BLaER1 treated with 17β-estradiol and CSF1 and Interleukin-3, amounts not matched to agents 10 nM and 100 nM (cell line): ENCODE results near the gene GALNTL6.
A peak's percentile ranks its signal among the peaks of the same experiment; 100 is the strongest.
"Not testable (repeated sequence)": the region's sequence is repeated elsewhere in the genome, so short reads cannot be mapped to it uniquely, and the experiment has no call there.

ENCODE experiments used
- H3K27ac ChIP-seq, 11 experiments: shearing (Covaris generic); formaldehyde crosslinking; 2 replicates each; pipeline ENCODE4 v1.8.1; 2022
- H3K27me3 ChIP-seq, 11 experiments: shearing (Covaris generic); formaldehyde crosslinking; 2 replicates each; pipeline ENCODE4 v1.8.1; 2022
- H3K36me3 ChIP-seq, 11 experiments: shearing (Covaris generic); formaldehyde crosslinking; 2 replicates each; pipeline ENCODE4 v1.8.1; 2022
- H3K4me1 ChIP-seq, 10 experiments: shearing (Covaris generic); formaldehyde crosslinking; 2 replicates each; pipeline ENCODE4 v1.8.1; 2022
- H3K4me2 ChIP-seq, 11 experiments: shearing (Covaris generic); formaldehyde crosslinking; 2 replicates each; pipeline ENCODE4 v1.8.1; 2022
- H3K4me3 ChIP-seq, 10 experiments: shearing (Covaris generic); formaldehyde crosslinking; 2 replicates each; pipeline ENCODE4 v1.8.1; 2022
- H3K9ac ChIP-seq, 11 experiments: shearing (Covaris generic); formaldehyde crosslinking; 2 replicates each; pipeline ENCODE4 v1.8.1; 2022
- H3K9me3 ChIP-seq, 11 experiments: shearing (Covaris generic); formaldehyde crosslinking; replicated peaks in 1 of 11; 2 replicates each; pipeline ENCODE4 v1.8.1; 2022
- H4K20me1 ChIP-seq, 11 experiments: shearing (Covaris generic); formaldehyde crosslinking; 2 replicates each; pipeline ENCODE4 v1.8.1; 2022
- Cebpa-rat ChIP-seq, 11 experiments: shearing (Covaris generic); IDR thresholded peaks; 2 replicates each; pipeline ENCODE4 v1.8.1; 2022

Gene GALNTL6

GRCh38 chr4:172793565-172794306 is 980.5 kb downstream of the GALNTL6 start:
- Histone ChIP-seq H3K4me1 (no peaks in the 10 kb centered on the region), H3K4me3 (no peak overlapping the region), H3K9me3 (no peaks in the 10 kb centered on the region), H3K9ac (no peak overlapping the region), H4K20me1 (no peaks in the 10 kb centered on the region), H3K36me3 (no peaks in the 10 kb centered on the region), H3K4me2 (no peak overlapping the region), H3K27me3 (no peaks in the 10 kb centered on the region), H3K27ac (no peak overlapping the region)
- no peak for TF ChIP-seq Cebpa-rat (IDR thresholded peaks at IDR 0.05)

- Histone ChIP-seq H4K20me1 (no peaks in the 10 kb centered on the region), H3K27ac (no peak overlapping the region), H3K27me3 (no peaks in the 10 kb centered on the region), H3K4me2 (no peak overlapping the region), H3K9me3 (no peaks in the 10 kb centered on the region), H3K4me3 (no peak overlapping the region), H3K4me1 (no peaks in the 10 kb centered on the region), H3K9ac (no peak overlapping the region), H3K36me3 (no peaks in the 10 kb centered on the region)
- no peak for TF ChIP-seq Cebpa-rat (IDR thresholded peaks at IDR 0.05)
Measured at GRCh38 chr4:172794307-172794703, 981.1 kb downstream of the GALNTL6 start.

GRCh38 chr4:172797281-172797680 is 984.1 kb downstream of the GALNTL6 start:
- H3K36me3 ChIP-seq, H3K4me1 ChIP-seq, H3K9me3 ChIP-seq, H4K20me1 ChIP-seq, H3K27me3 ChIP-seq, H3K4me2 ChIP-seq, H3K27ac ChIP-seq, H3K4me3 ChIP-seq, H3K9ac ChIP-seq: not testable (repeated sequence)

GRCh38 chr4:172802032-172802431 is 988.8 kb downstream of the GALNTL6 start:
- no peaks in the 10 kb centered on the region for H3K9me3 ChIP-seq
- TF ChIP-seq Cebpa-rat (IDR thresholded peaks at IDR 0.05): no peak
- H3K4me1 ChIP-seq: no peaks in the 10 kb centered on the region
- no peak overlapping the region for H3K4me3 ChIP-seq
- H3K9ac ChIP-seq: no peak overlapping the region
- no peaks in the 10 kb centered on the region for H4K20me1 ChIP-seq
- H3K27me3 ChIP-seq: no peaks in the 10 kb centered on the region
- H3K27ac ChIP-seq: no peak overlapping the region
- no peak overlapping the region for H3K4me2 ChIP-seq
- H3K36me3 ChIP-seq: no peaks in the 10 kb centered on the region

- TF ChIP-seq Cebpa-rat (IDR thresholded peaks at IDR 0.05): no peak
- Histone ChIP-seq H4K20me1 (no peaks in the 10 kb centered on the region), H3K36me3 (no peaks in the 10 kb centered on the region), H3K9me3 (no peaks in the 10 kb centered on the region), H3K4me3 (no peak overlapping the region), H3K9ac (no peak overlapping the region), H3K4me2 (no peak overlapping the region), H3K27ac (no peak overlapping the region), H3K4me1 (no peaks in the 10 kb centered on the region), H3K27me3 (no peaks in the 10 kb centered on the region)
Measured at GRCh38 chr4:172806841-172807240, 993.6 kb downstream of the GALNTL6 start.

GRCh38 chr4:172808196-172808595 is 995.0 kb downstream of the GALNTL6 start:
- H3K27ac ChIP-seq: no peak overlapping the region
- no peak for TF ChIP-seq Cebpa-rat (IDR thresholded peaks at IDR 0.05)
- H3K9me3 ChIP-seq: no peaks in the 10 kb centered on the region
- H3K36me3 ChIP-seq: no peaks in the 10 kb centered on the region
- H3K4me2 ChIP-seq: no peak overlapping the region
- H3K27me3 ChIP-seq: no peaks in the 10 kb centered on the region
- peaks cover 0 to 2% (median 0%) of the 10 kb centered on the region in 10 experiments; a peak in 1 of 20 replicates for H3K4me1 ChIP-seq
- H3K4me3 ChIP-seq: no peak overlapping the region
- H4K20me1 ChIP-seq: no peaks in the 10 kb centered on the region
- no peak overlapping the region for H3K9ac ChIP-seq

GRCh38 chr4:172809319-172809718 is 996.1 kb downstream of the GALNTL6 start:
- no peak for TF ChIP-seq Cebpa-rat (IDR thresholded peaks at IDR 0.05)
- Histone ChIP-seq H3K4me3 (no peak overlapping the region), H3K27ac (no peak overlapping the region), H3K36me3 (no peaks in the 10 kb centered on the region), H3K9me3 (no peaks in the 10 kb centered on the region), H4K20me1 (no peaks in the 10 kb centered on the region), H3K4me1 (peaks cover 0 to 5% (median 0%) of the 10 kb centered on the region in 10 experiments; a peak in 1 of 20 replicates), H3K4me2 (no peak overlapping the region), H3K27me3 (no peaks in the 10 kb centered on the region), H3K9ac (no peak overlapping the region)

- peak overlapping the region in 1 of 11 experiments; percentile 20; a peak in 2 of 22 replicates for H3K4me2 ChIP-seq
- no peaks in the 10 kb centered on the region for H4K20me1 ChIP-seq
- H3K27ac ChIP-seq: no peak overlapping the region
- H3K9me3 ChIP-seq: no peaks in the 10 kb centered on the region
- peaks cover 0 to 5% (median 0%) of the 10 kb centered on the region in 10 experiments; a peak in 1 of 20 replicates for H3K4me1 ChIP-seq
- H3K36me3 ChIP-seq: no peaks in the 10 kb centered on the region
- H3K4me3 ChIP-seq: no peak overlapping the region
- no peak for TF ChIP-seq Cebpa-rat (IDR thresholded peaks at IDR 0.05)
- H3K9ac ChIP-seq: no peak overlapping the region
- H3K27me3 ChIP-seq: no peaks in the 10 kb centered on the region
Measured at GRCh38 chr4:172813359-172813923, 1000.2 kb downstream of the GALNTL6 start.

GRCh38 chr4:172815499-172816164 is 1002.4 kb downstream of the GALNTL6 start:
- no peak overlapping the region for H3K4me3 ChIP-seq
- peaks cover 0 to 5% (median 0%) of the 10 kb centered on the region in 10 experiments; a peak in 1 of 20 replicates for H3K4me1 ChIP-seq
- TF ChIP-seq Cebpa-rat (IDR thresholded peaks at IDR 0.05): no peak
- H3K27me3 ChIP-seq: no peaks in the 10 kb centered on the region
- no peak overlapping the region for H3K4me2 ChIP-seq
- H3K9me3 ChIP-seq: no peaks in the 10 kb centered on the region
- H3K9ac ChIP-seq: no peak overlapping the region
- H4K20me1 ChIP-seq: no peaks in the 10 kb centered on the region
- H3K27ac ChIP-seq: no peak overlapping the region
- no peaks in the 10 kb centered on the region for H3K36me3 ChIP-seq

- Histone ChIP-seq H3K4me1 (no peaks in the 10 kb centered on the region), H3K27ac (no peak overlapping the region), H3K4me2 (no peak overlapping the region), H3K9me3 (no peaks in the 10 kb centered on the region), H3K27me3 (no peaks in the 10 kb centered on the region), H3K9ac (no peak overlapping the region), H4K20me1 (no peaks in the 10 kb centered on the region), H3K36me3 (no peaks in the 10 kb centered on the region), H3K4me3 (no peak overlapping the region)
- no peak for TF ChIP-seq Cebpa-rat (IDR thresholded peaks at IDR 0.05)
Measured at GRCh38 chr4:172818901-172819300, 1005.7 kb downstream of the GALNTL6 start.
